HCT116 (cell line): ENCODE measurements around the gene ELAVL3. TPM values are rescaled to one million over a fixed set of nuclear protein-coding genes. Genes with fewer than 3 reads are reported as not detected.

ENCODE experiments used
- ATAC-seq: fragments of 200-7000 bp; cut with Tn5 transposase; 2 replicates; pipeline ENCODE4 v1.9.1; 2020; ENCODE audit warnings: mild to moderate bottlenecking, moderate library complexity
- BruUV-seq: library from RNA; stranded (reverse); fragments of 400-500 nt; replicated peaks from 2 replicates; lab custom pipeline; 2021; lab: Mats Ljungman, UMichigan
- CTCF ChIA-PET: fragments of 300-600 bp; sonication (Branson Sonifier 250); formaldehyde crosslinking; loops from one replicate; lab custom pipeline; 2021; ENCODE audit warnings: antibody characterized with exemption; lab: Charles Lee
- POLR2A ChIA-PET: fragments of 300-600, 350-600 bp; sonication (Branson Sonifier 250); formaldehyde crosslinking; loops from one replicate; lab custom pipeline; 2021; ENCODE audit warnings: antibody characterized with exemption; lab: Charles Lee
- RAD21 ChIA-PET, 2 experiments: fragments of 300-600 bp; sonication (Branson Sonifier 250); formaldehyde crosslinking; loops; one replicate each; lab custom pipeline; 2023; ENCODE audit warnings: low total read pairs in 2 of 2; ENCODE audit not compliant: uncharacterized antibody in 2 of 2, unreplicated experiment in 2 of 2, low non-redundant PET in 1 of 2; lab: Charles Lee
- DNase-seq: peaks from one replicate; pipeline ENCODE4 v3.0.0-alpha.2; 2010; ENCODE audit warnings: low read depth, low spot score
- H2AFZ ChIP-seq: fragments of 200-600 bp; shearing (Covaris generic), sonication (generic); 2 replicates; pipeline ENCODE4 v1.6.1; 2017; ENCODE audit warnings: low read depth, mixed run types, mixed read lengths, antibody characterized with exemption, low read length; ENCODE audit not compliant: poor library complexity, severe bottlenecking
- H3K27ac ChIP-seq: 2 replicates; pipeline ENCODE4 v1.5.1; 2012; ENCODE audit warnings: low read depth, low read length
- H3K27me3 ChIP-seq: fragments of 200-600 bp; sonication (generic); 2 replicates; pipeline ENCODE4 v1.6.1; 2016; ENCODE audit warnings: mixed run types, low read length, mixed read lengths; ENCODE audit not compliant: insufficient read depth
- H3K36me3 ChIP-seq, 2 experiments: fragments of 200-500 bp in 1 of 2; fragments of 200-600 bp in 1 of 2; sonication (Bioruptor generic) in 1 of 2; sonication (generic) in 1 of 2; 2 replicates each; pipeline versions ENCODE4 v1.5.1 to v1.6.1; 2014 to 2016; ENCODE audit warnings: low read length in 2 of 2, inconsistent platforms in 1 of 2, mixed read lengths in 1 of 2, mixed run types in 1 of 2; ENCODE audit not compliant: insufficient read depth in 2 of 2, control insufficient read depth in 1 of 2
- H3K4me1 ChIP-seq, 2 experiments: fragments of 200-600 bp in 1 of 2; sonication (generic) in 1 of 2; 2 replicates each; pipeline versions ENCODE4 v1.5.1 to v1.6.1; 2012 to 2017; ENCODE audit warnings: low read length in 2 of 2, inconsistent platforms in 1 of 2, mild to moderate bottlenecking in 1 of 2, mixed read lengths in 1 of 2, mixed run types in 1 of 2, moderate library complexity in 1 of 2; ENCODE audit not compliant: insufficient read depth in 2 of 2, control insufficient read depth in 1 of 2
- H3K4me2 ChIP-seq: fragments of 200-600 bp; sonication (generic); 2 replicates; pipeline ENCODE4 v1.6.1; 2017; ENCODE audit warnings: mixed run types, low read length, mixed read lengths
- H3K4me3 ChIP-seq, 2 experiments: fragments of 200-600 bp in 1 of 2; sonication (generic) in 1 of 2; replicated peaks in 1 of 2; 2 replicates each; pipeline ENCODE4 v1.5.1; 2011 to 2016; ENCODE audit warnings: low read length in 2 of 2, control low read depth in 1 of 2, low read depth in 1 of 2, mild to moderate bottlenecking in 1 of 2, mixed read lengths in 1 of 2, mixed run types in 1 of 2
- H3K79me2 ChIP-seq: fragments of 200-600 bp; sonication (generic); 2 replicates; pipeline ENCODE4 v1.6.1; 2017; ENCODE audit warnings: mild to moderate bottlenecking, mixed run types, low read length, moderate library complexity, mixed read lengths; ENCODE audit not compliant: insufficient read depth
- H3K9ac ChIP-seq: fragments of 200-600 bp; sonication (generic); 2 replicates; pipeline ENCODE4 v1.6.1; 2016; ENCODE audit warnings: low read length, mixed read lengths
- H3K9me2 ChIP-seq: fragments of 200-600 bp; sonication (generic), shearing (Covaris generic); 2 replicates; pipeline ENCODE4 v1.6.1; 2017; ENCODE audit warnings: mixed run types, mild to moderate bottlenecking, moderate library complexity; ENCODE audit not compliant: insufficient read depth
- H3K9me3 ChIP-seq, 2 experiments: fragments of 200-500 bp in 1 of 2; fragments of 200-600 bp in 1 of 2; sonication (Bioruptor generic) in 1 of 2; sonication (generic) in 1 of 2; 2 replicates each; pipeline ENCODE4 v1.6.1; 2014 to 2017; ENCODE audit warnings: low read length in 2 of 2, mixed read lengths in 2 of 2, inconsistent platforms in 1 of 2, low read depth in 1 of 2, mild to moderate bottlenecking in 1 of 2, mixed run types in 1 of 2, moderate library complexity in 1 of 2; ENCODE audit not compliant: control insufficient read depth in 1 of 2, insufficient read depth in 1 of 2
- H4K20me1 ChIP-seq: fragments of 200-600 bp; sonication (generic), shearing (Covaris generic); 2 replicates; pipeline ENCODE4 v1.6.1; 2017; ENCODE audit warnings: mixed run types, mild to moderate bottlenecking, moderate library complexity; ENCODE audit not compliant: insufficient read depth
- CBX3 ChIP-seq: IDR thresholded peaks from 2 replicates; pipeline ENCODE4 v1.6.1; 2012; ENCODE audit warnings: low read depth
- CEBPB ChIP-seq: IDR thresholded peaks from 2 replicates; pipeline ENCODE4 v1.6.1; 2012; ENCODE audit warnings: low read depth
- EGR1 ChIP-seq: IDR thresholded peaks from 2 replicates; pipeline ENCODE4 v1.6.1; 2012; ENCODE audit warnings: low read depth
- ELF1 ChIP-seq: IDR thresholded peaks from 2 replicates; pipeline ENCODE4 v1.6.1; 2012; ENCODE audit warnings: low read depth, borderline replicate concordance
- EZH2 ChIP-seq: fragments of 200-600 bp; sonication (generic); IDR thresholded peaks from 2 replicates; pipeline ENCODE4 v1.6.1; 2017; ENCODE audit warnings: antibody characterized with exemption, mixed run types
- EZH2phosphoT487 ChIP-seq: fragments of 200-600 bp; IDR thresholded peaks from 2 replicates; pipeline ENCODE4 v1.6.1; 2018; ENCODE audit warnings: antibody characterized with exemption, borderline replicate concordance
- POLR2A ChIP-seq: IDR thresholded peaks from 2 replicates; pipeline ENCODE4 v1.7.0; 2011; ENCODE audit warnings: borderline replicate concordance; ENCODE audit not compliant: insufficient read depth, insufficient read length; ENCODE audit errors: extremely low read depth
- POLR2AphosphoS5 ChIP-seq: IDR thresholded peaks from 2 replicates; pipeline ENCODE4 v1.6.1; 2011; ENCODE audit warnings: mild to moderate bottlenecking, low read depth, low read length, moderate library complexity
- RAD21 ChIP-seq: IDR thresholded peaks from 2 replicates; pipeline ENCODE4 v1.6.1; 2012; ENCODE audit warnings: low read depth, mild to moderate bottlenecking
- SP1 ChIP-seq: IDR thresholded peaks from 2 replicates; pipeline ENCODE4 v1.6.1; 2012; ENCODE audit warnings: low read depth
- SRF ChIP-seq: IDR thresholded peaks from 2 replicates; pipeline ENCODE4 v1.6.1; 2012; ENCODE audit warnings: low read depth
- TCF7L2 ChIP-seq: IDR thresholded peaks from 2 replicates; pipeline ENCODE4 v1.7.0; 2011; ENCODE audit warnings: borderline replicate concordance, inconsistent platforms; ENCODE audit not compliant: insufficient read depth, insufficient read length; ENCODE audit errors: extremely low read depth
- YY1 ChIP-seq: IDR thresholded peaks from 2 replicates; pipeline ENCODE4 v1.6.1; 2011; ENCODE audit warnings: low read length, low read depth, moderate library complexity, mild to moderate bottlenecking; ENCODE audit not compliant: insufficient replicate concordance; ENCODE audit errors: extremely low read depth
- ZFX ChIP-seq: fragments of 450-650 bp; IDR thresholded peaks from 2 replicates; pipeline ENCODE4 v1.6.1; 2017
- ZNF274 ChIP-seq: fragments of 200-500 bp; sonication (Bioruptor generic); IDR thresholded peaks from 2 replicates; pipeline ENCODE4 v1.6.1; 2014; ENCODE audit warnings: mild to moderate bottlenecking, low read depth, low read length, inconsistent platforms
- intact Hi-C: fragments of 100-400 bp; cut with micrococcal nuclease; formaldehyde crosslinking; loops from 2 replicates; pipeline ENCODE4 v1.10.0; 2022
- total RNA-seq: library from RNA; stranded (reverse); gene quantifications from one replicate; pipeline ENCODE4 v1.2.1, GENCODE V29; 2021; ENCODE audit not compliant: unreplicated experiment
- TF ChIP-seq, protein P1 (sequence below), 3 experiments: fragments of 200-600 bp in 1 of 3; sonication (generic) in 1 of 3; IDR thresholded peaks in 2 of 3; conservative IDR thresholded peaks in 1 of 3; 2 replicates each; pipeline ENCODE4 v1.5.1; 2012 to 2017; ENCODE audit warnings: low read depth in 2 of 3, low read length in 2 of 3, antibody characterized with exemption in 1 of 3, borderline replicate concordance in 1 of 3, control low read depth in 1 of 3, mild to moderate bottlenecking in 1 of 3, mixed read lengths in 1 of 3, mixed run types in 1 of 3, moderate library complexity in 1 of 3; ENCODE audit not compliant: insufficient read depth in 1 of 3

Gene ELAVL3
- total RNA-seq, 1 experiment from 2014 or later, result 0.05 TPM

DNA sequence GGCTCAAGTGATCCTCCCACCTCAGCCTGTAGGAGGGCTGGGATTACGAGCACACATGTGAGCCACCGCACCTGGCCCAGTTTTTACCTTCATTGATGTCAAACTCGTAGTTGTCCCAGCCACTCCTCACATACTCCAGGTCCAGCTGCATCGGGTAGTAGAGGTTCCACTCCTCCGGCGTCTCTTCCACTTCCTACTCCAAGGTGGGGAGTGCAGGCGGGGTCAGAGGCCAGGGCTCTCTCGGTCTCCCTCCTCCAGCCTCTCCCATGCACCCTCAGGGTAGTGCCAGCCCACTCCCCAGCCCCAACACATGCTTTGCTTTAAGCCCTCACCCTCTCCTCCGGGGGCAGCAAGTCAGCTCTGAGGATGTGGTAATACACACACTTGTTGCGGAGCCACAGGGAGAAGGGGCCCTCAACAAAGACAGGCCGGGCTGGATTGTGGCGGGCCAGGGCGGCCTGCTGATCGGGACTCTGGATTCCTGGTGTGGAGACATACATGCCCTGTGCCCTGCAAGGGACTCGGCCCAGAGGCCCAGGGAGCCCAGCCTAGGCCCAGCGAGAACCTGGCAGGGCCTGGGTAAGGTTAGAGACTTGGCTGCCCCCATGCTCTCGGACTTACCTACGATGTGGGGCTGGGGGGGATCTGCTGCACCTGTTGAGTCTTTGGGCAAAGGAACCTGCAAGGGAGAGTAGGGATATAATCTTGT lies 26.7 kb upstream of the ELAVL3 start:
- ATAC-seq (no peak), DNase-seq (no peak)
- BruUV-seq, result no TSS peak
- TF ChIP-seq YY1, result no peak
- TF ChIP-seq ZNF274, result no peak
- no peak for TF ChIP-seq SP1
- TF ChIP-seq POLR2A, result no peak
- TF ChIP-seq EZH2, result no peak
- TF ChIP-seq ELF1, result no peak
- no peak for TF ChIP-seq EGR1
- TF ChIP-seq POLR2AphosphoS5, result no peak
- TF ChIP-seq EZH2phosphoT487, result no peak
- RAD21 ChIA-PET, result no interaction called here
- POLR2A ChIA-PET, result no interaction called here
- H2AFZ ChIP-seq, result no peak overlapping the region
- intact Hi-C loops, result no loop called here
- H3K27me3 ChIP-seq, result no peaks in the 10 kb centered on the region
- H3K27ac ChIP-seq, result no peak overlapping the region
- CTCF ChIA-PET, result no interaction called here
- no peak overlapping the region for H3K4me2 ChIP-seq
- no peaks in the 10 kb centered on the region for H3K9me2 ChIP-seq
- H3K79me2 ChIP-seq, result peaks cover 6% of the 10 kb centered on the region; the same call in 1 of the 2 replicates
- H3K4me1 ChIP-seq, result peaks cover 0 to 13% of the 10 kb centered on the region in 2 experiments; a peak in 2 of 4 replicates
- H3K4me3 ChIP-seq, result no peak overlapping the region
- H3K9ac ChIP-seq, result no peak overlapping the region
- H3K36me3 ChIP-seq, result no peaks in the 10 kb centered on the region; a peak in 1 of 4 replicates
- H4K20me1 ChIP-seq, result no peaks in the 10 kb centered on the region
- H3K9me3 ChIP-seq, result no peaks in the 10 kb centered on the region

DNA sequence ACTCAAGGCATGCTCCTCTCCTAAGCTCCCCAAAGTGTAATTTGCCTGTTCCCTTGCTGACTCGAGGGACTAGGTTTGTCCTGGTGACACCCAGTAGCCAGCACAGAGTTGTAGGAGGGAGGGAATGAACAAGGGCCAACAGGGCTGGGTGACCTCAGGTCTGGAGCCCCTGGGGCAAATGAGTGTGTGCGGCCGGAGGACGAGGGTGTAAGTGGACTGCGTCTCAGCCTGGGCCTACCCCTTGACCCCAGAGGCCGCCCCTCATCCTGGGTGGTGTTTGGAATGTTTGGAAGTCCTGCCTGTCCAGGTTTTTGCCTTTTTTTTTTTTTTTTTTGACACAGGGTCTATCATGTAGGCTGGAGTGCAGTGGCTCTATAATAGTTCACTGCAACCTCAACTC lies 26.1 kb upstream of the ELAVL3 start:
- no peaks in the 10 kb centered on the region; a peak in 1 of 4 replicates for H3K36me3 ChIP-seq
- H3K27ac ChIP-seq, result 0 out of 2 replicates have a peak overlapping the region, but pooled peaks have one; percentile 3
- H3K4me2 ChIP-seq, result no peak overlapping the region
- no peak overlapping the region for H3K4me3 ChIP-seq
- DNase-seq (no peak), ATAC-seq (no peak)
- ChIA-PET RAD21 (interaction anchor here in 1 of 2 experiments (0.7 kb wide), 1 partner anchor 24 kb away, joined by 5 read pairs; no protein-coding TSS in a partner anchor), POLR2A (no interaction called here), CTCF (no interaction called here)
- H3K27me3 ChIP-seq, result no peaks in the 10 kb centered on the region
- peaks cover 6% of the 10 kb centered on the region; the same call in 1 of the 2 replicates for H3K79me2 ChIP-seq
- intact Hi-C loops, result no loop called here
- BruUV-seq, result no TSS peak
- no peaks in the 10 kb centered on the region for H3K9me2 ChIP-seq
- no peak overlapping the region for H2AFZ ChIP-seq
- no peaks in the 10 kb centered on the region for H4K20me1 ChIP-seq
- H3K4me1 ChIP-seq, result peaks cover 0 to 13% of the 10 kb centered on the region in 2 experiments; a peak in 2 of 4 replicates
- H3K9me3 ChIP-seq, result no peaks in the 10 kb centered on the region
- no peak overlapping the region for H3K9ac ChIP-seq
- TF ChIP-seq ZFX (no peak), CBX3 (no peak), POLR2AphosphoS5 (no peak), EZH2phosphoT487 (no peak), RAD21 (no peak), ZNF274 (no peak), TCF7L2 (no peak), EGR1 (no peak), CEBPB (no peak), POLR2A (no peak), SRF (no peak)
- TF ChIP-seq, protein P1, sequence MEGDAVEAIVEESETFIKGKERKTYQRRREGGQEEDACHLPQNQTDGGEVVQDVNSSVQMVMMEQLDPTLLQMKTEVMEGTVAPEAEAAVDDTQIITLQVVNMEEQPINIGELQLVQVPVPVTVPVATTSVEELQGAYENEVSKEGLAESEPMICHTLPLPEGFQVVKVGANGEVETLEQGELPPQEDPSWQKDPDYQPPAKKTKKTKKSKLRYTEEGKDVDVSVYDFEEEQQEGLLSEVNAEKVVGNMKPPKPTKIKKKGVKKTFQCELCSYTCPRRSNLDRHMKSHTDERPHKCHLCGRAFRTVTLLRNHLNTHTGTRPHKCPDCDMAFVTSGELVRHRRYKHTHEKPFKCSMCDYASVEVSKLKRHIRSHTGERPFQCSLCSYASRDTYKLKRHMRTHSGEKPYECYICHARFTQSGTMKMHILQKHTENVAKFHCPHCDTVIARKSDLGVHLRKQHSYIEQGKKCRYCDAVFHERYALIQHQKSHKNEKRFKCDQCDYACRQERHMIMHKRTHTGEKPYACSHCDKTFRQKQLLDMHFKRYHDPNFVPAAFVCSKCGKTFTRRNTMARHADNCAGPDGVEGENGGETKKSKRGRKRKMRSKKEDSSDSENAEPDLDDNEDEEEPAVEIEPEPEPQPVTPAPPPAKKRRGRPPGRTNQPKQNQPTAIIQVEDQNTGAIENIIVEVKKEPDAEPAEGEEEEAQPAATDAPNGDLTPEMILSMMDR (IDR thresholded peaks at IDR 0.05 in 2 of 3, conservative IDR thresholded peaks at IDR 0.05 in 1 of 3; ENCODE audit: borderline replicate concordance in 1 of 3, insufficient read depth in 1 of 3, low read depth in 2 of 3, low read length in 2 of 3), result no peak
